HEK293T (cell line): ENCODE measurements around the gene BMPR2.
"Not testable (repeated sequence)": the region's sequence is repeated elsewhere in the genome, so short reads cannot be mapped to it uniquely, and the experiment has no call there.

Source experiments
- CTCF ChIA-PET: fragments of 350-600 bp; formaldehyde crosslinking; extraction: SDS; loops from one replicate; lab custom pipeline; 2021; ENCODE audit warnings: antibody characterized with exemption, inconsistent platforms; lab: Yijun Ruan, JAX
- POLR2A ChIA-PET: fragments of 350-600 bp; formaldehyde crosslinking; extraction: SDS; loops from one replicate; lab custom pipeline; 2020; ENCODE audit warnings: antibody characterized with exemption, inconsistent platforms; lab: Yijun Ruan, JAX
- DNase-seq: peaks from one replicate; pipeline ENCODE4 v3.0.0; 2012; ENCODE audit warnings: mixed read lengths; ENCODE audit errors: extremely low spot score
- ARNT ChIP-seq: fragments of 450-650 bp; IDR thresholded peaks from 2 replicates; pipeline ENCODE4 v1.6.1; 2017; ENCODE audit warnings: mild to moderate bottlenecking
- BHLHE40 ChIP-seq: fragments of 450-650 bp; IDR thresholded peaks from 2 replicates; pipeline ENCODE4 v1.6.1; 2016; ENCODE audit warnings: mild to moderate bottlenecking, moderate library complexity, borderline replicate concordance
- CTBP1 ChIP-seq: fragments of 450-650 bp; IDR thresholded peaks from 2 replicates; pipeline ENCODE4 v1.6.1; 2016; ENCODE audit warnings: borderline replicate concordance
- ELF4 ChIP-seq: fragments of 450-650 bp; IDR thresholded peaks from 2 replicates; pipeline ENCODE4 v1.6.1; 2017; ENCODE audit warnings: antibody characterized with exemption
- FOXA1 ChIP-seq: fragments of 450-650 bp; IDR thresholded peaks from 2 replicates; pipeline ENCODE4 v1.6.1; 2016; ENCODE audit warnings: mild to moderate bottlenecking
- FOXK2 ChIP-seq: fragments of 450-650 bp; IDR thresholded peaks from 2 replicates; pipeline ENCODE4 v1.6.1; 2016; ENCODE audit warnings: mild to moderate bottlenecking
- FOXM1 ChIP-seq: fragments of 450-650 bp; IDR thresholded peaks from 2 replicates; pipeline ENCODE4 v1.6.1; 2017; ENCODE audit warnings: mild to moderate bottlenecking, borderline replicate concordance
- HDGF ChIP-seq: fragments of 450-650 bp; IDR thresholded peaks from 2 replicates; pipeline ENCODE4 v1.6.1; 2017; ENCODE audit warnings: antibody characterized with exemption, borderline replicate concordance
- L3MBTL2 ChIP-seq: fragments of 450-650 bp; conservative IDR thresholded peaks from 2 replicates; pipeline ENCODE4 v1.6.1; 2016; ENCODE audit warnings: mild to moderate bottlenecking
- LEF1 ChIP-seq: fragments of 450-650 bp; IDR thresholded peaks from 2 replicates; pipeline ENCODE4 v1.6.1; 2017; ENCODE audit warnings: mild to moderate bottlenecking, borderline replicate concordance
- NFRKB ChIP-seq: fragments of 450-650 bp; IDR thresholded peaks from 2 replicates; pipeline ENCODE4 v1.6.1; 2016; ENCODE audit warnings: mild to moderate bottlenecking, moderate library complexity
- SP1 ChIP-seq: fragments of 450-650 bp; IDR thresholded peaks from 2 replicates; pipeline ENCODE4 v1.6.1; 2017
- SUZ12 ChIP-seq: fragments of 450-650 bp; IDR thresholded peaks from 2 replicates; pipeline ENCODE4 v1.6.1; 2016; ENCODE audit warnings: mild to moderate bottlenecking
- TARDBP ChIP-seq: fragments of 450-650 bp; IDR thresholded peaks from 2 replicates; pipeline ENCODE4 v1.6.1; 2016
- ZNF384 ChIP-seq: fragments of 450-650 bp; IDR thresholded peaks from 2 replicates; pipeline ENCODE4 v1.6.1; 2016
- TF ChIP-seq, protein P1 (sequence below): fragments of 450-650 bp; IDR thresholded peaks from 2 replicates; pipeline ENCODE4 v1.6.1; 2016

The BMPR2 gene

DNA sequence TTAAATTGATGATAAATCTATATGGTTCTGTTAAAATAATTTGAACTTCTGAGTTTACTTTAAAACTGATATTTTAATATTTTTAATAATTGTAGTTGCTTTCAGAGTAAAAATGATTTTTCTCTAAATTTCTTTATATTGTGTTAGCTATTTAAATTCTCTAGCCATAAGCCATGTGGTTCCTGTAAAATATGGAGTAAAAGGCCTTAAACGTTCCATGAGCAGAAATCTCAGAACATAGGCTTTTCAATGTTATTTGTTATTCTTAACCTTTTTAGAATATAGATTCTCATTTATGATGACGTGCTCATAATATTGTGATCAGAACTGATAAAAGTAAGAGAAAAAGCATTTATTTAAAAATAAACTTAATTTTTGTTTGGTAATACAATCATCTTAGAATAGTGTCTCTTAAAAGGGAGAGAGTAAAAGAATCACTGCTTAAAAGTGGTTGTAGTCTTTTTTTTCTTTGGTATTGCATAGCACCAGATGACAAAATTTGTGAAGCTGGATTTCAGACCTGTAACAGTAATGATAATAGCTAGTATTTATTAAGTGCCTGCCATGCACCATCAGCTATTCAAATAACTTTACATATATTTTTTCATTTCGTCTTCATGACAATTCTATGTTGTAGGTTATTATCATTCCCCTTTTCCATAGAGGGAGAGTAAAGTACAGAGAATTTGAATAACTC lies 2.7 kb downstream of the BMPR2 start:
- TF ChIP-seq NFRKB (no peak), ARNT (no peak), FOXM1 (no peak), HDGF (no peak), FOXA1 (no peak), LEF1 (no peak), TARDBP (no peak), SP1 (no peak), CTBP1 (no peak)
- ChIA-PET CTCF (no interaction called here), POLR2A (interaction anchor here (0.9 to 1.6 kb wide), 2 partner anchors 8 to 107 kb away, joined by 3 to 6 read pairs; no protein-coding TSS in a partner anchor)
- no peak for DNase-seq

DNA sequence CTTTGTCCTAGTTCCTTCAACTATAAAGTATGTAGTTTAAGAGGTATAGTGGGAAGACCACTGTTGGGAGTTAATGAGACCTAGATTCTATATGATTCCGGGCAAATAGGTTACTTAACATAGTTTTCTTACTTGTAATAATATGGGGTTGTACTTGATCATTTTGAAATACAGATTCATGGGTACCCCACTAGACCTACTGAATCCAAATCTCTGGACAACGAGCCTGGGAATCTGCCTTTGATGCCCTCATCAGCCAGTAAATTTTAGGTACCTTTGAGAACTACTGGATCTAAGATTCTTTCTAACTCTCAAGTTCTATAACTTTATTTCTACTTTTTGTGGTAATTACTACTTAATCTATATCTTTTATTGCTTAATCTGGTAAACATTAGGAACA lies 6.6 kb downstream of the BMPR2 start:
- CTCF ChIA-PET = no interaction called here
- TF ChIP-seq FOXK2 = no peak
- TF ChIP-seq LEF1 = no peak
- no peak for TF ChIP-seq TARDBP
- TF ChIP-seq L3MBTL2 = no peak
- no peak for TF ChIP-seq CTBP1
- TF ChIP-seq HDGF = no peak
- TF ChIP-seq, protein P1, sequence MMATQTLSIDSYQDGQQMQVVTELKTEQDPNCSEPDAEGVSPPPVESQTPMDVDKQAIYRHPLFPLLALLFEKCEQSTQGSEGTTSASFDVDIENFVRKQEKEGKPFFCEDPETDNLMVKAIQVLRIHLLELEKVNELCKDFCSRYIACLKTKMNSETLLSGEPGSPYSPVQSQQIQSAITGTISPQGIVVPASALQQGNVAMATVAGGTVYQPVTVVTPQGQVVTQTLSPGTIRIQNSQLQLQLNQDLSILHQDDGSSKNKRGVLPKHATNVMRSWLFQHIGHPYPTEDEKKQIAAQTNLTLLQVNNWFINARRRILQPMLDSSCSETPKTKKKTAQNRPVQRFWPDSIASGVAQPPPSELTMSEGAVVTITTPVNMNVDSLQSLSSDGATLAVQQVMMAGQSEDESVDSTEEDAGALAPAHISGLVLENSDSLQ = no peak
- TF ChIP-seq SUZ12 = no peak
- TF ChIP-seq FOXM1 = no peak
- no peak for TF ChIP-seq FOXA1
- no peak for TF ChIP-seq BHLHE40
- TF ChIP-seq ELF4 = no peak
- no peak for TF ChIP-seq NFRKB
- no peak for DNase-seq
- POLR2A ChIA-PET = no interaction called here

DNA sequence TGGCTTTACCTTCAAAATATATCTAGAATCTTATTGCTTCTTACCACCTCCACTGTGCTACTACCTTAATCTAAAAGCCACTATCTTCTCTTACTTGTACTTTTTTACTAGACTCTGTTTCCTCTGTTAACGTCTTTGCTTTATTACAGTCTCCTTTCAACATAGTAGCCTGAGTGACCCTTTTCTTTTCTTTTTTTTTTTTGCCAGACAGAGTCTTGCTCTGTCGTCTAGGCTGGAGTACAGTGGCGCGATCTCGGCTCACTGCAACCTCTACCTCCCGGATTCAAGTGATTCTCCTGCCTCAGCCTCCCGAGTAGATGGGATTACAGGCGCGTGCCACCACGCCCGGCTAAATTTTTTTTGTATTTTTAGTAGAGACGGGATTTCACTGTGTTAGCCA lies 10.4 kb downstream of the BMPR2 start:
- CTCF ChIA-PET, DNase-seq, POLR2A ChIA-PET: not testable (repeated sequence)
- TF ChIP-seq ZNF384 = peak; percentile 67; the same call in 1 of the 2 replicates

DNA sequence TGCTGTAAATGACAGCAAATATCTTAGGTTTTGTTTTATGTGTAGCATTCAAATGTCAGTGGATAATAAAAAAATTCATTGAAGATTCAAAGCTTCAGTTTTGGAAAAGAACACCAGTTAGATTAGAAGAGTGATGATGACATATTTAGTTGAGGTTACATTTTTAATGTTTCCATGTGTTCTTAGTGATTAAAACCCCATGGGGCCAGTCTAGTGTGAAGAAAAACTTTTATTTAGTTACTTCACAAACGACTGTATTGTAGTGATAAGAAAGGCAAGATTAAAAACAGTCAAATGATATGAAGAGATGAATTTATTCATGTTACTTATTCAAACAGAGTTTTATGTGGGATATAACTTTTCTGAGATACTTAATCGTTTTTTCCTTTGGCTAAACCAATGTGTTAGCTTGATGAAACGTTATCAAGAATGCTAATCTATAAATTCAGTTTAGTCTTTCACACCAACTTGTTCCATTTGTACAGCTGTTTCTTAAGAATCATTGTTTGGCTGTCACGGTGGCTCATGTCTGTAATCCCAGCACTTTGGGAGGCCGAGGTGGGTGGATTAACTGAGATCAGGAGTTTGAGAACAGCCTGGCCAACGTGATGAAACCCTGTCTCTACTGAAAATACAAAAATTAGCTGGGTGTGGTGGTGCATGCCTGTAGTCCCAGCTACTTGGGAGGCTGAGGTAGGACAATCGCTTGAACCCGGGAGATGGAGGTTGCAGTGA lies 11.6 kb downstream of the BMPR2 start:
- DNase-seq = no peak
- TF ChIP-seq CTBP1 = no peak
- TF ChIP-seq, protein P1 = 0 out of 2 replicates have a peak, but pooled peaks have one; percentile 11
- TF ChIP-seq SP1 = no peak
- no peak for TF ChIP-seq FOXA1
- POLR2A ChIA-PET = no interaction called here
- CTCF ChIA-PET = no interaction called here

DNA sequence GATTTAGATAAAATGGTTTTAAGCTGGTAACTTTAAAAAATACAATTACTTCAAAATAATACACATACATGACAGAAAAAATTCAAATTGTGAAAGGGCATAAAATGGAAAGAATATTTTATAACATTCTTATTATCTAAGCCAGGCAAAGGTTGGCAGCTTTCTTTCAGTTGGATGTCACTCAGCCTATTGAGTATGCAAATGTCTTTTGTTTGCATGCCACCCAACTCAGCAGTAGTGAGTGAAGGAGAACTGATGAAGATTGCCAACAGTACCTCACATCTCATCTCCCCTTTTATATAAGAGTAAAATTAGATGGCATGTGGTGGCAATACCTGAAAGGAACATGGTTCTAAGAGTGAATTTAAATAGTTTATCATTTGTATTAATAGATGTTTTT lies 24.8 kb downstream of the BMPR2 start:
- TF ChIP-seq TARDBP (no peak), ZNF384 (no peak), FOXK2 (no peak), ELF4 (no peak), FOXA1 (no peak), BHLHE40 (no peak), L3MBTL2 (no peak), LEF1 (no peak), CTBP1 (no peak)
- TF ChIP-seq, protein P1 = no peak
- no peak for DNase-seq
- ChIA-PET POLR2A (no interaction called here), CTCF (no interaction called here)

DNA sequence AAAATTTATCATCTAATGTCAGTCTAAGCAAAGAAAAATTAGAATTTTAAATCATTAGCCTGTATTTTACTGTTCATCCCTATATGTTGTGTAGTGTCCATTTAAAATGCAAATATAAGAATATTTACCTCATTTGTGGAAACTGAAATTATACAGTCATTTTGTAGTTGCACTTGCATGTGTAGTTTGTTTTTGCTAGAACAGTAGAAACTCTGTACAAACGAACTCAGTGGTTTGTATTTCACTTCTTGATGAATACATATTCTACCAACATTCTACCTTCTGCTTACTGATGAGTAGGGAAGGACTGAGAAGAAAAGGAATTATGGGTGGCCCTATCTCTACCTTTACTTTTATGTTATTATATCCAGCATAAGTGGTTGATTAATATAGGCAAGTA lies 29.7 kb downstream of the BMPR2 start:
- ChIA-PET CTCF (no interaction called here), POLR2A (no interaction called here)
- DNase-seq = no peak
- TF ChIP-seq HDGF (no peak), SP1 (no peak), FOXA1 (no peak), BHLHE40 (no peak), TARDBP (no peak), ARNT (no peak), ELF4 (no peak), ZNF384 (no peak), SUZ12 (no peak), CTBP1 (no peak), LEF1 (no peak), FOXM1 (no peak), L3MBTL2 (no peak), FOXK2 (no peak), NFRKB (no peak)
- TF ChIP-seq, protein P1 = no peak
